H1 (cell line): ENCODE results near the gene SORD.

Experiments
- CTCF ChIP-seq, 3 experiments: IDR thresholded peaks; 1 replicate in 2 of 3; 2 replicates in 1 of 3; pipeline versions ENCODE4 v1.5.1 to v1.6.1; 2011; ENCODE audit warnings: low read length in 3 of 3, mild to moderate bottlenecking in 3 of 3, inconsistent platforms in 2 of 3, low read depth in 1 of 3, moderate library complexity in 1 of 3; ENCODE audit not compliant: insufficient read depth in 1 of 3; ENCODE audit errors: control extremely low read depth in 1 of 3
- FOSL1 ChIP-seq: IDR thresholded peaks from 2 replicates; pipeline ENCODE4 v1.6.1; 2011; ENCODE audit warnings: mild to moderate bottlenecking, low read depth, low read length, moderate library complexity; ENCODE audit not compliant: insufficient read depth
- HDAC2 ChIP-seq, 2 experiments: fragments of 300-600 bp in 1 of 2; sonication (generic) in 1 of 2; IDR thresholded peaks; 2 replicates each; pipeline ENCODE4 v1.6.1; 2011 to 2012; ENCODE audit warnings: low read depth in 2 of 2, low read length in 2 of 2, mild to moderate bottlenecking in 2 of 2, moderate library complexity in 2 of 2, borderline replicate concordance in 1 of 2, inconsistent platforms in 1 of 2
- JUND ChIP-seq: IDR thresholded peaks from 2 replicates; pipeline ENCODE4 v1.6.1; 2011; ENCODE audit warnings: mild to moderate bottlenecking, improper control_type of control experiment, low read length
- POLR2A ChIP-seq, 2 experiments: IDR thresholded peaks; 1 replicate in 1 of 2; 2 replicates in 1 of 2; pipeline ENCODE4 v1.6.1; 2011; ENCODE audit warnings: low read depth in 2 of 2, low read length in 2 of 2, mild to moderate bottlenecking in 2 of 2; ENCODE audit errors: control extremely low read depth in 1 of 2
- RAD21 ChIP-seq, 2 experiments: IDR thresholded peaks in 1 of 2; conservative IDR thresholded peaks in 1 of 2; 2 replicates each; pipeline ENCODE4 v1.6.1; 2011; ENCODE audit warnings: low read depth in 2 of 2, low read length in 2 of 2, improper control_type of control experiment in 1 of 2, inconsistent platforms in 1 of 2, mild to moderate bottlenecking in 1 of 2, moderate library complexity in 1 of 2
- RXRA ChIP-seq: IDR thresholded peaks from 2 replicates; pipeline ENCODE4 v1.6.1; 2011; ENCODE audit warnings: low read depth, mild to moderate bottlenecking, low read length, moderate library complexity; ENCODE audit not compliant: insufficient read depth
- TAF1 ChIP-seq: IDR thresholded peaks from 2 replicates; pipeline ENCODE4 v1.6.1; 2011; ENCODE audit warnings: mild to moderate bottlenecking, low read depth, low read length
- TAF7 ChIP-seq: optimal IDR thresholded peaks from 2 replicates; pipeline ENCODE3; 2011; ENCODE audit warnings: low read depth, mild to moderate bottlenecking, inconsistent platforms, low read length, moderate library complexity, borderline replicate concordance

- TF ChIP-seq RXRA: no peak
- no peak for TF ChIP-seq POLR2A (IDR thresholded peaks at IDR 0.05; ENCODE audit: control extremely low read depth in 1 of 2, low read depth in 2 of 2, low read length in 2 of 2)
- TF ChIP-seq RAD21 (IDR thresholded peaks at IDR 0.05 in 1 of 2, conservative IDR thresholded peaks at IDR 0.05 in 1 of 2; ENCODE audit: low read depth in 2 of 2, low read length in 2 of 2): no peak
- no peak for TF ChIP-seq CTCF (IDR thresholded peaks at IDR 0.05; ENCODE audit: control extremely low read depth in 1 of 3, insufficient read depth in 1 of 3, low read depth in 1 of 3, low read length in 3 of 3)
- no peak for TF ChIP-seq JUND
- no peak for TF ChIP-seq TAF1
- TF ChIP-seq HDAC2 (IDR thresholded peaks at IDR 0.05; ENCODE audit: borderline replicate concordance in 1 of 2, low read depth in 2 of 2, low read length in 2 of 2): no peak
- TF ChIP-seq FOSL1: no peak
- no peak for TF ChIP-seq TAF7
These were observed 66.8 kb downstream of the SORD start for GRCh38 chr15:45089712-45090373.
